SK-N-SH (cell line): ENCODE results near the gene SLC22A13. TPM values are rescaled to one million over a fixed set of nuclear protein-coding genes. Genes with fewer than 3 reads are reported as not detected.
A peak's percentile ranks its signal among the peaks of the same experiment; 100 is the strongest.

Experiments
- CTCF ChIA-PET: fragments of 300-600, 350-600 bp; formaldehyde crosslinking; extraction: SDS; loops from one replicate; lab custom pipeline; 2021; lab: Yijun Ruan, JAX
- POLR2A ChIA-PET: fragments of 350-600 bp; sonication (Branson Sonifier 250); formaldehyde crosslinking; extraction: SDS; loops from one replicate; lab custom pipeline; 2020; ENCODE audit warnings: antibody characterized with exemption, inconsistent platforms; lab: Yijun Ruan, JAX
- DNase-seq: peaks from one replicate; pipeline ENCODE4 v3.0.0; 2012
- H2AFZ ChIP-seq: fragments of 200-600 bp; sonication (generic); 2 replicates; pipeline ENCODE4 v1.8.1; 2016; ENCODE audit warnings: antibody characterized with exemption, mild to moderate bottlenecking, low read depth
- H3F3A ChIP-seq: fragments of 200-600 bp; sonication (generic); replicated peaks from 2 replicates; pipeline ENCODE3; 2016; ENCODE audit warnings: antibody characterized with exemption, mild to moderate bottlenecking; ENCODE audit not compliant: insufficient read depth
- H3K27ac ChIP-seq, 2 experiments: fragments of 200-500 bp in 1 of 2; fragments of 200-600 bp in 1 of 2; sonication (Bioruptor generic) in 1 of 2; sonication (generic), shearing (Covaris generic) in 1 of 2; 2 replicates each; pipeline versions ENCODE4 v1.5.1 to v1.6.1; 2014 to 2016; ENCODE audit warnings: low read depth in 2 of 2, inconsistent platforms in 1 of 2, low read length in 1 of 2, mild to moderate bottlenecking in 1 of 2, mixed read lengths in 1 of 2
- H3K27me3 ChIP-seq: fragments of 200-600 bp; sonication (generic), shearing (Covaris generic); 2 replicates; pipeline ENCODE4 v1.6.1; 2016; ENCODE audit warnings: mixed run types; ENCODE audit not compliant: insufficient read depth
- H3K36me3 ChIP-seq, 2 experiments: fragments of 200-500 bp in 1 of 2; fragments of 200-600 bp in 1 of 2; sonication (Bioruptor generic) in 1 of 2; sonication (generic) in 1 of 2; replicated peaks in 1 of 2; 2 replicates each; pipeline versions ENCODE3 to v1.5.1; 2014 to 2016; ENCODE audit warnings: low read length in 1 of 2, mild to moderate bottlenecking in 1 of 2; ENCODE audit not compliant: insufficient read depth in 2 of 2, control insufficient read depth in 1 of 2
- H3K4me1 ChIP-seq, 2 experiments: fragments of 200-500 bp in 1 of 2; fragments of 200-600 bp in 1 of 2; sonication (Bioruptor generic) in 1 of 2; sonication (generic), shearing (Covaris generic) in 1 of 2; 2 replicates each; pipeline versions ENCODE4 v1.5.1 to v1.6.1; 2014 to 2016; ENCODE audit warnings: low read depth in 1 of 2, low read length in 1 of 2, mixed run types in 1 of 2; ENCODE audit not compliant: insufficient read depth in 2 of 2, control insufficient read depth in 1 of 2
- H3K4me2 ChIP-seq: fragments of 200-600 bp; sonication (generic), shearing (Covaris generic); 2 replicates; pipeline ENCODE4 v1.6.1; 2017; ENCODE audit warnings: mixed run types
- H3K4me3 ChIP-seq, 2 experiments: fragments of 200-500 bp in 1 of 2; fragments of 200-600 bp in 1 of 2; sonication (Bioruptor generic) in 1 of 2; sonication (generic), shearing (Covaris generic) in 1 of 2; 2 replicates each; pipeline versions ENCODE4 v1.5.1 to v1.8.1; 2014 to 2016; ENCODE audit warnings: low read depth in 2 of 2, inconsistent platforms in 1 of 2, low read length in 1 of 2, mild to moderate bottlenecking in 1 of 2, mixed read lengths in 1 of 2, moderate library complexity in 1 of 2
- H3K79me2 ChIP-seq: fragments of 200-600 bp; sonication (generic); 2 replicates; pipeline ENCODE4 v1.8.1; 2017; ENCODE audit warnings: mild to moderate bottlenecking; ENCODE audit not compliant: insufficient read depth
- H3K9ac ChIP-seq: fragments of 200-600 bp; sonication (generic); 2 replicates; pipeline ENCODE4 v1.6.1; 2017; ENCODE audit warnings: mixed run types
- H3K9me2 ChIP-seq: fragments of 200-600 bp; sonication (generic); 2 replicates; pipeline ENCODE4 v1.6.1; 2017; ENCODE audit warnings: mixed run types
- H3K9me3 ChIP-seq: fragments of 200-600 bp; sonication (generic); 2 replicates; pipeline ENCODE4 v1.6.1; 2017; ENCODE audit warnings: mixed run types, mild to moderate bottlenecking, moderate library complexity
- H4K20me1 ChIP-seq: fragments of 200-600 bp; sonication (generic); 2 replicates; pipeline ENCODE4 v1.6.1; 2017; ENCODE audit warnings: mild to moderate bottlenecking, mixed run types; ENCODE audit not compliant: insufficient read depth
- CHD2 ChIP-seq: fragments of 150-350 bp; IDR thresholded peaks from 2 replicates; pipeline ENCODE4 v1.6.1; 2018; ENCODE audit warnings: low read length; ENCODE audit not compliant: partially characterized antibody
- CTCF ChIP-seq: fragments of 200-600 bp; sonication (generic); IDR thresholded peaks from 2 replicates; pipeline ENCODE4 v1.6.1; 2017; ENCODE audit warnings: antibody characterized with exemption, mild to moderate bottlenecking, moderate library complexity
- ELF1 ChIP-seq: IDR thresholded peaks from 2 replicates; pipeline ENCODE4 v1.4.0; 2012
- EP300 ChIP-seq, 2 experiments: IDR thresholded peaks; 2 replicates each; pipeline versions ENCODE4 v1.4.0 to v1.6.1; 2012; ENCODE audit warnings: borderline replicate concordance in 1 of 2, low read depth in 1 of 2, low read length in 1 of 2
- FOSL2 ChIP-seq: IDR thresholded peaks from 2 replicates; pipeline ENCODE4 v1.4.0; 2012; ENCODE audit warnings: low read depth, mild to moderate bottlenecking, moderate library complexity, borderline replicate concordance
- JUND ChIP-seq: IDR thresholded peaks from 2 replicates; pipeline ENCODE4 v1.4.0; 2012
- MXI1 ChIP-seq: IDR thresholded peaks from 2 replicates; pipeline ENCODE4 v1.6.1; 2012; ENCODE audit warnings: mild to moderate bottlenecking, low read depth, low read length, improper control_type of control experiment
- NFIC ChIP-seq: IDR thresholded peaks from 2 replicates; pipeline ENCODE4 v1.4.0; 2012; ENCODE audit warnings: borderline replicate concordance
- NRF1 ChIP-seq: IDR thresholded peaks from 2 replicates; pipeline ENCODE4 v1.6.1; 2012; ENCODE audit warnings: low read depth, mild to moderate bottlenecking, low read length
- RXRA ChIP-seq: IDR thresholded peaks from 2 replicates; pipeline ENCODE4 v1.4.0; 2012; ENCODE audit warnings: low read depth, mild to moderate bottlenecking, borderline replicate concordance
- SIN3A ChIP-seq: IDR thresholded peaks from 2 replicates; pipeline ENCODE4 v1.6.1; 2012; ENCODE audit warnings: low read depth, mild to moderate bottlenecking, low read length, moderate library complexity, borderline replicate concordance
- SMC3 ChIP-seq: IDR thresholded peaks from 2 replicates; pipeline ENCODE4 v1.6.1; 2012; ENCODE audit warnings: low read depth, low read length, improper control_type of control experiment
- TCF12 ChIP-seq: IDR thresholded peaks from 2 replicates; pipeline ENCODE4 v1.4.0; 2012
- TEAD4 ChIP-seq: IDR thresholded peaks from 2 replicates; pipeline ENCODE4 v1.4.0; 2012; ENCODE audit warnings: mild to moderate bottlenecking, borderline replicate concordance; ENCODE audit not compliant: insufficient read depth
- WGBS: methylation state at CpG from one replicate; pipeline ENCODE4 v1.1.6; 2017; ENCODE audit warnings: low lambda C conversion rate; 5-methylcytosine and 5-hydroxymethylcytosine counted together
- polyA plus RNA-seq, 3 experiments: library from polyadenylated mRNA; depleted of rRNA; stranded (reverse); fragments of >200 nt; gene quantifications; 2 replicates each; pipeline ENCODE4 v1.2.3, GENCODE V29; 2012
- TF ChIP-seq, protein P1 (sequence below): IDR thresholded peaks from 2 replicates; pipeline ENCODE4 v1.6.1; 2012; ENCODE audit warnings: mild to moderate bottlenecking, low read depth, low read length, moderate library complexity
- TF ChIP-seq, protein P2 (sequence below): IDR thresholded peaks from 2 replicates; pipeline ENCODE4 v1.4.0; 2012; ENCODE audit warnings: low read depth

The SLC22A13 gene
- polyA plus RNA-seq, 1 of the 3 experiments (the other 2 are of a cell fraction) = 0.08 TPM

- Histone ChIP-seq H3K79me2 (no peaks in the 10 kb centered on the region), H3K4me2 (no peak overlapping the region), H3K27me3 (no peaks in the 10 kb centered on the region), H4K20me1 (no peaks in the 10 kb centered on the region), H3K9me2 (no peaks in the 10 kb centered on the region), H3K9me3 (no peaks in the 10 kb centered on the region), H3F3A (no peaks in the 10 kb centered on the region), H3K36me3 (no peaks in the 10 kb centered on the region)
- TF ChIP-seq NRF1 = no peak
- TF ChIP-seq, protein P1, sequence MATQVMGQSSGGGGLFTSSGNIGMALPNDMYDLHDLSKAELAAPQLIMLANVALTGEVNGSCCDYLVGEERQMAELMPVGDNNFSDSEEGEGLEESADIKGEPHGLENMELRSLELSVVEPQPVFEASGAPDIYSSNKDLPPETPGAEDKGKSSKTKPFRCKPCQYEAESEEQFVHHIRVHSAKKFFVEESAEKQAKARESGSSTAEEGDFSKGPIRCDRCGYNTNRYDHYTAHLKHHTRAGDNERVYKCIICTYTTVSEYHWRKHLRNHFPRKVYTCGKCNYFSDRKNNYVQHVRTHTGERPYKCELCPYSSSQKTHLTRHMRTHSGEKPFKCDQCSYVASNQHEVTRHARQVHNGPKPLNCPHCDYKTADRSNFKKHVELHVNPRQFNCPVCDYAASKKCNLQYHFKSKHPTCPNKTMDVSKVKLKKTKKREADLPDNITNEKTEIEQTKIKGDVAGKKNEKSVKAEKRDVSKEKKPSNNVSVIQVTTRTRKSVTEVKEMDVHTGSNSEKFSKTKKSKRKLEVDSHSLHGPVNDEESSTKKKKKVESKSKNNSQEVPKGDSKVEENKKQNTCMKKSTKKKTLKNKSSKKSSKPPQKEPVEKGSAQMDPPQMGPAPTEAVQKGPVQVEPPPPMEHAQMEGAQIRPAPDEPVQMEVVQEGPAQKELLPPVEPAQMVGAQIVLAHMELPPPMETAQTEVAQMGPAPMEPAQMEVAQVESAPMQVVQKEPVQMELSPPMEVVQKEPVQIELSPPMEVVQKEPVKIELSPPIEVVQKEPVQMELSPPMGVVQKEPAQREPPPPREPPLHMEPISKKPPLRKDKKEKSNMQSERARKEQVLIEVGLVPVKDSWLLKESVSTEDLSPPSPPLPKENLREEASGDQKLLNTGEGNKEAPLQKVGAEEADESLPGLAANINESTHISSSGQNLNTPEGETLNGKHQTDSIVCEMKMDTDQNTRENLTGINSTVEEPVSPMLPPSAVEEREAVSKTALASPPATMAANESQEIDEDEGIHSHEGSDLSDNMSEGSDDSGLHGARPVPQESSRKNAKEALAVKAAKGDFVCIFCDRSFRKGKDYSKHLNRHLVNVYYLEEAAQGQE = no peak
- no peak for TF ChIP-seq FOSL2
- TF ChIP-seq, protein P2, sequence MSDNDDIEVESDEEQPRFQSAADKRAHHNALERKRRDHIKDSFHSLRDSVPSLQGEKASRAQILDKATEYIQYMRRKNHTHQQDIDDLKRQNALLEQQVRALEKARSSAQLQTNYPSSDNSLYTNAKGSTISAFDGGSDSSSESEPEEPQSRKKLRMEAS = no peak
- TF ChIP-seq RXRA = no peak
- no peak for TF ChIP-seq CTCF
- TF ChIP-seq MXI1 = no peak
- no peak for TF ChIP-seq ELF1
- TF ChIP-seq, all 33 proteins: peak for 0
- POLR2A ChIA-PET = no interaction called here
- Histone ChIP-seq H3K9ac (no peak overlapping the region), H2AFZ (no peak overlapping the region), H3K4me1 (no peaks in the 10 kb centered on the region), H3K27ac (no peak overlapping the region), H3K4me3 (no peak overlapping the region)
- no peak for DNase-seq
- CTCF ChIA-PET = interaction anchor here (0.9 to 2.2 kb wide), 11 partner anchors 10 to 225 kb away, joined by 3 to 11 read pairs (median 4); partner anchors contain the start of gene ACAA1
These were observed 31.9 kb downstream of the SLC22A13 start for GRCh38 chr3:38297537-38297936.

DNA sequence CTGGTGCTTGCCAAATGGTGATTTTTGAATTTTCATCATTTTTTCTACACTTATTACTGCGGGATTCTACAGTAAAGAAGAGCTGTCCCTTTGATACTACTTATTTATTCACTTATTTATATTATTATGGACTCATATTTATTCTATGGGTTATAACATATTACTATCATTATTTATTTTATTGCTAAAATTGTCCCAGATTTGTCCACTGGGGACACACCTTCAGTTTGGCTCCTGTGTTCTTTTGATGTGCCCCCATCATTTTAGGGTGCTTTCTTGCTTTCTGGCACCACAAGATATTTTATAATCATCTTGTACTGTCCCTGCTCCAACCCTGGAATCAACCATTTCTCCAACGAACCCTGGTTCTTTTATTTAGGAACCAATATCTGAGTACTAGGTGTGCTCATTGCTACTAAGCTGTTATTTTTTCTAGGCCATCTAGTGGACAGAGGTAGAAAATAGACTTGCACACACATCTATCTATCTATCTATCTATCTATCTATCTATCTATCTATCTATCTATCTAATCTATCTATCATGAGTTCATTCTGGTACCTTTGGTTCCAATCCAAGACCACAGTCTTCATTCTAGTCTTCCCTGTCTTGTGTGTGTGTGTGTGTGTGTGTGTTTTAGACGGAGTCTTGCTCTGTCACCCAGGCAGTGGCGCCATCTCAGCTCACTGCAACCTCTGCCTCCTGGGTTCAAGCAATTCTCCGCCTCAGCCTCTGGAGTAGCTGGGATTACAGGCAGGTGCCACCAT, 32.5 kb downstream of the SLC22A13 start:
- no peaks in the 10 kb centered on the region for H3K27me3 ChIP-seq
- H3K36me3 ChIP-seq = no peaks in the 10 kb centered on the region
- TF ChIP-seq TEAD4 (no peak), NFIC (no peak), CTCF (peak; percentile 66), CHD2 (no peak), TCF12 (no peak), EP300 (IDR thresholded peaks at IDR 0.05; ENCODE audit: borderline replicate concordance in 1 of 2, low read depth in 1 of 2, low read length in 1 of 2) (no peak), SMC3 (0 out of 2 replicates have a peak, but pooled peaks have one; percentile 16), JUND (no peak), ELF1 (no peak), SIN3A (no peak)
- H3K9me2 ChIP-seq = no peaks in the 10 kb centered on the region
- H3K4me2 ChIP-seq = no peak overlapping the region
- H3K4me3 ChIP-seq = no peak overlapping the region
- H3K4me1 ChIP-seq = no peaks in the 10 kb centered on the region
- no peaks in the 10 kb centered on the region for H4K20me1 ChIP-seq
- no peak overlapping the region for H2AFZ ChIP-seq
- H3F3A ChIP-seq = no peaks in the 10 kb centered on the region
- 63% methylated on average over 5 of the region's 5 CpGs for WGBS
- no peak overlapping the region for H3K27ac ChIP-seq
- ChIA-PET CTCF (interaction anchor here (0.6 to 2.2 kb wide), 14 partner anchors 11 to 830 kb away, joined by 3 to 11 read pairs (median 4); partner anchors contain the start of genes ACAA1 and OXSR1), POLR2A (no interaction called here)
- no peak overlapping the region for H3K9ac ChIP-seq
- DNase-seq = no peak
- H3K9me3 ChIP-seq = no peaks in the 10 kb centered on the region
- H3K79me2 ChIP-seq = no peaks in the 10 kb centered on the region
